HCT116 (cell line): ENCODE measurements around the gene ACVR1. TPM values are rescaled to one million over a fixed set of nuclear protein-coding genes. Genes with fewer than 3 reads are reported as not detected.

Source experiments
- ATAC-seq: fragments of 200-7000 bp; cut with Tn5 transposase; 2 replicates; pipeline ENCODE4 v1.9.1; 2020; ENCODE audit warnings: mild to moderate bottlenecking, moderate library complexity
- BruUV-seq: library from RNA; stranded (reverse); fragments of 400-500 nt; replicated peaks from 2 replicates; lab custom pipeline; 2021; lab: Mats Ljungman, UMichigan
- CTCF ChIA-PET: fragments of 300-600 bp; sonication (Branson Sonifier 250); formaldehyde crosslinking; loops from one replicate; lab custom pipeline; 2021; ENCODE audit warnings: antibody characterized with exemption; lab: Charles Lee
- POLR2A ChIA-PET: fragments of 300-600, 350-600 bp; sonication (Branson Sonifier 250); formaldehyde crosslinking; loops from one replicate; lab custom pipeline; 2021; ENCODE audit warnings: antibody characterized with exemption; lab: Charles Lee
- RAD21 ChIA-PET, 2 experiments: fragments of 300-600 bp; sonication (Branson Sonifier 250); formaldehyde crosslinking; loops; one replicate each; lab custom pipeline; 2023; ENCODE audit warnings: low total read pairs in 2 of 2; ENCODE audit not compliant: uncharacterized antibody in 2 of 2, unreplicated experiment in 2 of 2, low non-redundant PET in 1 of 2; lab: Charles Lee
- DNase-seq: peaks from one replicate; pipeline ENCODE4 v3.0.0-alpha.2; 2010; ENCODE audit warnings: low read depth, low spot score
- H2AFZ ChIP-seq: fragments of 200-600 bp; shearing (Covaris generic), sonication (generic); 2 replicates; pipeline ENCODE4 v1.6.1; 2017; ENCODE audit warnings: low read depth, mixed run types, mixed read lengths, antibody characterized with exemption, low read length; ENCODE audit not compliant: poor library complexity, severe bottlenecking
- H3K27ac ChIP-seq: 2 replicates; pipeline ENCODE4 v1.5.1; 2012; ENCODE audit warnings: low read depth, low read length
- H3K27me3 ChIP-seq: fragments of 200-600 bp; sonication (generic); 2 replicates; pipeline ENCODE4 v1.6.1; 2016; ENCODE audit warnings: mixed run types, low read length, mixed read lengths; ENCODE audit not compliant: insufficient read depth
- H3K36me3 ChIP-seq, 2 experiments: fragments of 200-500 bp in 1 of 2; fragments of 200-600 bp in 1 of 2; sonication (Bioruptor generic) in 1 of 2; sonication (generic) in 1 of 2; 2 replicates each; pipeline versions ENCODE4 v1.5.1 to v1.6.1; 2014 to 2016; ENCODE audit warnings: low read length in 2 of 2, inconsistent platforms in 1 of 2, mixed read lengths in 1 of 2, mixed run types in 1 of 2; ENCODE audit not compliant: insufficient read depth in 2 of 2, control insufficient read depth in 1 of 2
- H3K4me1 ChIP-seq, 2 experiments: fragments of 200-600 bp in 1 of 2; sonication (generic) in 1 of 2; 2 replicates each; pipeline versions ENCODE4 v1.5.1 to v1.6.1; 2012 to 2017; ENCODE audit warnings: low read length in 2 of 2, inconsistent platforms in 1 of 2, mild to moderate bottlenecking in 1 of 2, mixed read lengths in 1 of 2, mixed run types in 1 of 2, moderate library complexity in 1 of 2; ENCODE audit not compliant: insufficient read depth in 2 of 2, control insufficient read depth in 1 of 2
- H3K4me2 ChIP-seq: fragments of 200-600 bp; sonication (generic); 2 replicates; pipeline ENCODE4 v1.6.1; 2017; ENCODE audit warnings: mixed run types, low read length, mixed read lengths
- H3K4me3 ChIP-seq, 2 experiments: fragments of 200-600 bp in 1 of 2; sonication (generic) in 1 of 2; replicated peaks in 1 of 2; 2 replicates each; pipeline ENCODE4 v1.5.1; 2011 to 2016; ENCODE audit warnings: low read length in 2 of 2, control low read depth in 1 of 2, low read depth in 1 of 2, mild to moderate bottlenecking in 1 of 2, mixed read lengths in 1 of 2, mixed run types in 1 of 2
- H3K79me2 ChIP-seq: fragments of 200-600 bp; sonication (generic); 2 replicates; pipeline ENCODE4 v1.6.1; 2017; ENCODE audit warnings: mild to moderate bottlenecking, mixed run types, low read length, moderate library complexity, mixed read lengths; ENCODE audit not compliant: insufficient read depth
- H3K9ac ChIP-seq: fragments of 200-600 bp; sonication (generic); 2 replicates; pipeline ENCODE4 v1.6.1; 2016; ENCODE audit warnings: low read length, mixed read lengths
- H3K9me2 ChIP-seq: fragments of 200-600 bp; sonication (generic), shearing (Covaris generic); 2 replicates; pipeline ENCODE4 v1.6.1; 2017; ENCODE audit warnings: mixed run types, mild to moderate bottlenecking, moderate library complexity; ENCODE audit not compliant: insufficient read depth
- H3K9me3 ChIP-seq, 2 experiments: fragments of 200-500 bp in 1 of 2; fragments of 200-600 bp in 1 of 2; sonication (Bioruptor generic) in 1 of 2; sonication (generic) in 1 of 2; 2 replicates each; pipeline ENCODE4 v1.6.1; 2014 to 2017; ENCODE audit warnings: low read length in 2 of 2, mixed read lengths in 2 of 2, inconsistent platforms in 1 of 2, low read depth in 1 of 2, mild to moderate bottlenecking in 1 of 2, mixed run types in 1 of 2, moderate library complexity in 1 of 2; ENCODE audit not compliant: control insufficient read depth in 1 of 2, insufficient read depth in 1 of 2
- H4K20me1 ChIP-seq: fragments of 200-600 bp; sonication (generic), shearing (Covaris generic); 2 replicates; pipeline ENCODE4 v1.6.1; 2017; ENCODE audit warnings: mixed run types, mild to moderate bottlenecking, moderate library complexity; ENCODE audit not compliant: insufficient read depth
- CBX3 ChIP-seq: IDR thresholded peaks from 2 replicates; pipeline ENCODE4 v1.6.1; 2012; ENCODE audit warnings: low read depth
- CEBPB ChIP-seq: IDR thresholded peaks from 2 replicates; pipeline ENCODE4 v1.6.1; 2012; ENCODE audit warnings: low read depth
- EGR1 ChIP-seq: IDR thresholded peaks from 2 replicates; pipeline ENCODE4 v1.6.1; 2012; ENCODE audit warnings: low read depth
- ELF1 ChIP-seq: IDR thresholded peaks from 2 replicates; pipeline ENCODE4 v1.6.1; 2012; ENCODE audit warnings: low read depth, borderline replicate concordance
- EZH2 ChIP-seq: fragments of 200-600 bp; sonication (generic); IDR thresholded peaks from 2 replicates; pipeline ENCODE4 v1.6.1; 2017; ENCODE audit warnings: antibody characterized with exemption, mixed run types
- EZH2phosphoT487 ChIP-seq: fragments of 200-600 bp; IDR thresholded peaks from 2 replicates; pipeline ENCODE4 v1.6.1; 2018; ENCODE audit warnings: antibody characterized with exemption, borderline replicate concordance
- FOSL1 ChIP-seq: IDR thresholded peaks from 2 replicates; pipeline ENCODE4 v1.6.1; 2012; ENCODE audit warnings: low read depth
- JUND ChIP-seq: IDR thresholded peaks from 2 replicates; pipeline ENCODE4 v1.6.1; 2012
- SIN3A ChIP-seq: IDR thresholded peaks from 2 replicates; pipeline ENCODE4 v1.6.1; 2012; ENCODE audit warnings: low read depth
- SP1 ChIP-seq: IDR thresholded peaks from 2 replicates; pipeline ENCODE4 v1.6.1; 2012; ENCODE audit warnings: low read depth
- TCF7L2 ChIP-seq: IDR thresholded peaks from 2 replicates; pipeline ENCODE4 v1.7.0; 2011; ENCODE audit warnings: borderline replicate concordance, inconsistent platforms; ENCODE audit not compliant: insufficient read depth, insufficient read length; ENCODE audit errors: extremely low read depth
- intact Hi-C: fragments of 100-400 bp; cut with micrococcal nuclease; formaldehyde crosslinking; loops from 2 replicates; pipeline ENCODE4 v1.10.0; 2022
- total RNA-seq: library from RNA; stranded (reverse); gene quantifications from one replicate; pipeline ENCODE4 v1.2.1, GENCODE V29; 2021; ENCODE audit not compliant: unreplicated experiment
- TF ChIP-seq, protein P1 (sequence below), 3 experiments: fragments of 200-600 bp in 1 of 3; sonication (generic) in 1 of 3; IDR thresholded peaks in 2 of 3; conservative IDR thresholded peaks in 1 of 3; 2 replicates each; pipeline ENCODE4 v1.5.1; 2012 to 2017; ENCODE audit warnings: low read depth in 2 of 3, low read length in 2 of 3, antibody characterized with exemption in 1 of 3, borderline replicate concordance in 1 of 3, control low read depth in 1 of 3, mild to moderate bottlenecking in 1 of 3, mixed read lengths in 1 of 3, mixed run types in 1 of 3, moderate library complexity in 1 of 3; ENCODE audit not compliant: insufficient read depth in 1 of 3

The ACVR1 gene
- total RNA-seq, 1 experiment from 2014 or later = 16.9 TPM

DNA sequence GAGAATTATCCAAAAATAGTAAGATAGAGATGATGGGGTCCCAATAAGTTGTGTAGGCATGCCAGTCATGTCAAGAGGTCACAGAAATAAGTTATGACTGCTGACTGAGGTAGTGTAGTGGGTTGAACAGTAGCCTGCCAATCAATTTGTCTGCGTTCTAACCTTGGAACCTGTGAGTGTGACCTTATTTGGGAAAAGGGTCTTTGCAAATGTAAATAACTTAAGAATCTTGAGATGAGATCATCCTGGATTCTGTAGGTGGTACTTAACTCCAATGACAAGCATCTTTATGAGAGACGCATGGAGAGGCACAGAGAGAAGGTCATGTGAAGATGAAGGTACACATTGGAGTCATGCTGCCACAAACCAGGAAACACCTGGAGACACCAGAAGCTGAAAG lies 31.0 kb downstream of the ACVR1 start (continued):
- TF ChIP-seq EZH2phosphoT487 = no peak
- no peak for TF ChIP-seq FOSL1
- no peak for TF ChIP-seq CEBPB
- no peak for TF ChIP-seq JUND
- TF ChIP-seq SIN3A = no peak
- no peak for TF ChIP-seq EZH2
- TF ChIP-seq CBX3 = no peak
- no peak for TF ChIP-seq EGR1
- no peak for TF ChIP-seq ELF1

- H3K36me3 ChIP-seq = no peaks in the 10 kb centered on the region
- ChIA-PET RAD21 (no interaction called here), CTCF (no interaction called here), POLR2A (no interaction called here)
- H3K4me2 ChIP-seq = no peak overlapping the region
- no peak for ATAC-seq
- no TSS peak for BruUV-seq
- no peaks in the 10 kb centered on the region for H3K27me3 ChIP-seq
- no peaks in the 10 kb centered on the region for H4K20me1 ChIP-seq
- DNase-seq = no peak
- TF ChIP-seq SP1 (no peak), TCF7L2 (no peak)
- TF ChIP-seq, protein P1, sequence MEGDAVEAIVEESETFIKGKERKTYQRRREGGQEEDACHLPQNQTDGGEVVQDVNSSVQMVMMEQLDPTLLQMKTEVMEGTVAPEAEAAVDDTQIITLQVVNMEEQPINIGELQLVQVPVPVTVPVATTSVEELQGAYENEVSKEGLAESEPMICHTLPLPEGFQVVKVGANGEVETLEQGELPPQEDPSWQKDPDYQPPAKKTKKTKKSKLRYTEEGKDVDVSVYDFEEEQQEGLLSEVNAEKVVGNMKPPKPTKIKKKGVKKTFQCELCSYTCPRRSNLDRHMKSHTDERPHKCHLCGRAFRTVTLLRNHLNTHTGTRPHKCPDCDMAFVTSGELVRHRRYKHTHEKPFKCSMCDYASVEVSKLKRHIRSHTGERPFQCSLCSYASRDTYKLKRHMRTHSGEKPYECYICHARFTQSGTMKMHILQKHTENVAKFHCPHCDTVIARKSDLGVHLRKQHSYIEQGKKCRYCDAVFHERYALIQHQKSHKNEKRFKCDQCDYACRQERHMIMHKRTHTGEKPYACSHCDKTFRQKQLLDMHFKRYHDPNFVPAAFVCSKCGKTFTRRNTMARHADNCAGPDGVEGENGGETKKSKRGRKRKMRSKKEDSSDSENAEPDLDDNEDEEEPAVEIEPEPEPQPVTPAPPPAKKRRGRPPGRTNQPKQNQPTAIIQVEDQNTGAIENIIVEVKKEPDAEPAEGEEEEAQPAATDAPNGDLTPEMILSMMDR (IDR thresholded peaks at IDR 0.05 in 2 of 3, conservative IDR thresholded peaks at IDR 0.05 in 1 of 3; ENCODE audit: borderline replicate concordance in 1 of 3, insufficient read depth in 1 of 3, low read depth in 2 of 3, low read length in 2 of 3) = no peak
- H3K27ac ChIP-seq = no peak overlapping the region
- intact Hi-C loops = no loop called here
- H3K9me2 ChIP-seq = no peaks in the 10 kb centered on the region
- H3K4me1 ChIP-seq = peaks cover 24 to 25% of the 10 kb centered on the region in 2 experiments
- H3K9ac ChIP-seq = no peak overlapping the region
- no peak overlapping the region for H3K4me3 ChIP-seq
- no peak overlapping the region for H2AFZ ChIP-seq
- H3K9me3 ChIP-seq = no peaks in the 10 kb centered on the region
- H3K79me2 ChIP-seq = no peaks in the 10 kb centered on the region
Measured at GRCh38 chr2:157843935-157844334, 32.2 kb downstream of the ACVR1 start.
